ENCODE data around the gene DCAKD. TPM values are rescaled to one million over a fixed set of nuclear protein-coding genes. Genes with fewer than 3 reads are reported as not detected.

DCAKD gene
- total and polyA plus RNA-seq, 2 donors (not counting 3 experiments of a cell fraction or from before 2014, with no cell fraction given): 30.8 to 36.5 TPM

GRCh38 chr17:45060382-45060796 is 9.0 kb upstream of the DCAKD start:
- Histone ChIP-seq H3K27me3 (ENCODE audit: control insufficient read depth in 2 of 2, insufficient read depth in 2 of 2, low read length in 2 of 2) (no peaks in the 10 kb centered on the region), H3K27ac (ENCODE audit: insufficient read depth, low read depth, low read length) (peak overlapping the region; percentile 51), H3K9me3 (replicated peaks; ENCODE audit: control insufficient read depth, insufficient read depth, low read length) (no peaks in the 10 kb centered on the region), H2AFZ (ENCODE audit: low read depth, low read length) (peak overlapping the region; percentile 78), H3K36me3 (ENCODE audit: control insufficient read depth in 2 of 2, extremely low read depth in 1 of 2, insufficient read depth in 2 of 2, low read length in 2 of 2) (no peaks in the 10 kb centered on the region), H3K4me1 (ENCODE audit: control insufficient read depth, extremely low read depth, insufficient read depth, low read length) (peaks cover 21% of the 10 kb centered on the region), H3K4me3 (replicated peaks in 1 of 3; ENCODE audit: insufficient read depth in 1 of 3, low read depth in 1 of 3, low read length in 3 of 3) (peak overlapping the region; percentile 57 to 87 (median 76)), H4K20me1 (replicated peaks; ENCODE audit: control insufficient read depth, extremely low read depth, insufficient read depth, low read length) (no peaks in the 10 kb centered on the region), H3K9me1 (replicated peaks; ENCODE audit: control insufficient read depth, extremely low read depth, insufficient read depth, low read length) (no peaks in the 10 kb centered on the region), H3K4me2 (ENCODE audit: insufficient read depth, low read length) (peak overlapping the region; percentile 77), H3K79me2 (ENCODE audit: control insufficient read depth, insufficient read depth, low read length) (peaks cover 46% of the 10 kb centered on the region), H3K9ac (replicated peaks; ENCODE audit: extremely low read depth, insufficient read depth, low read length) (peak overlapping the region; percentile 78)
- intact Hi-C loops (cut with micrococcal nuclease): loop anchor here (2.0 kb wide), 1 partner anchor 72 kb away; the partner anchor contains the start of gene PLCD3
- BruUV-seq (replicated peaks): TSS peak; percentile 79
- dilution Hi-C loops (cut with MboI; ENCODE audit: extremely low pct_ligation_motif_present, low sequenced_read_pairs): no loop called here
- CTCF ChIA-PET: interaction anchor here (1.2 to 2.1 kb wide), 4 partner anchors 9 to 140 kb away, joined by 3 to 7 read pairs (median 4); partner anchors contain the start of genes DCAKD and HEXIM1
- FAIRE-seq (no peak), DNase-seq (ENCODE audit: low read depth, low spot score) (no peak)
- POLR2A ChIA-PET: interaction anchor here (1.0 to 1.7 kb wide), 5 partner anchors 8 to 89 kb away, joined by 3 to 5 read pairs (median 4); no protein-coding TSS in a partner anchor
- TF ChIP-seq MAX (IDR thresholded peaks at IDR 0.05; ENCODE audit: insufficient read depth, insufficient read length): no peak
- TF ChIP-seq POLR2AphosphoS5 (IDR thresholded peaks at IDR 0.05; ENCODE audit: insufficient read depth, low read depth, low read length): no peak
- no peak for TF ChIP-seq POLR2A (IDR thresholded peaks at IDR 0.05; ENCODE audit: low read depth, low read length)
- TF ChIP-seq FOS (IDR thresholded peaks at IDR 0.05; ENCODE audit: borderline replicate concordance, insufficient read depth, low read length): no peak
- TF ChIP-seq CTCF (IDR thresholded peaks at IDR 0.05; ENCODE audit: extremely low read depth in 1 of 2, insufficient read depth in 1 of 2, low read depth in 1 of 2, low read length in 2 of 2): no peak
- TF ChIP-seq MYC (IDR thresholded peaks at IDR 0.05; ENCODE audit: low read depth, low read length): no peak
